Retinal pigment epithelial cell (primary cell): ENCODE data around the gene COPE.
A peak's percentile ranks its signal among the peaks of the same experiment; 100 is the strongest.

Experiments used
- DNase-seq: peaks from one replicate; pipeline ENCODE4 v3.0.0-alpha.2; 2010; ENCODE audit warnings: low read depth
- H3K4me3 ChIP-seq: 2 replicates; pipeline ENCODE4 v1.5.1; 2011; ENCODE audit warnings: mild to moderate bottlenecking, low read length, control low read depth, moderate library complexity
- TF ChIP-seq, protein P1 (sequence below): conservative IDR thresholded peaks from 2 replicates; pipeline ENCODE4 v1.5.1; 2011; ENCODE audit warnings: low read depth, low read length, control low read depth, inconsistent platforms

Gene COPE

GRCh38 chr19:18896421-18896841 lies 22.8 kb downstream of the COPE start:
- H3K4me3 ChIP-seq: peak overlapping the region; percentile 33
- DNase-seq: peak; percentile 28

DNA sequence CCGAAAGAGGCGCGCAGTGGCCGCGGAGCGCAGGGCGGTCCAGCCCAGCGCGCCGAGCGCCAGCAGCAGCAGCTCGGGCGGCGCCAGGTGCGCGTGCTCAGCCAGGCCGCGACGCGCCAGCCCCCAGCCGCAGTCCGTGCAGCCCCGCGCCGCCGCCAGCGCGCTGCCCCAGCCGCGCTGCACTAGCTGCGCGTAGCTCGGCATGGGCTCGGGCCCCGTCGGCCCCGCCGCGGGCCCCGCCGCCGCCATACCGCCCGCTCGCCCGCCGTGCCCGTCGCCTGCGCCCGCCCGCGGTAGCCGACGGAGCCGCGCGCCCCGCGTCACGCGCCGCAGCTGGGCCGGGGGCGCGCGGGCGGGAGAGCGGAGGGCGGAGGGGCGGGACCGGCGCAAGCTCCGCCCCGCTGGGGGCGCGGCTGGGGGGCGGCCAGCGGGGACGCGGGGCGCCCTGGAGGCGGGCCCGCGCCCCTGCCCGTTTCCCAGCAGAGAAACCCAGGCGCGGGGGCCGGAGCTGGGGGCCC lies 23.3 kb downstream of the COPE start, which contains the start of gene CERS1:
TSS of gene CERS1 (minus strand) at position 335 of the 518 bp plus-strand sequence. CDS start at position 249, 86 bp downstream.
- no peak for DNase-seq

More at GRCh38 chr19:18896421-18896841, 22.8 kb downstream of the COPE start:
- TF ChIP-seq, protein P1, sequence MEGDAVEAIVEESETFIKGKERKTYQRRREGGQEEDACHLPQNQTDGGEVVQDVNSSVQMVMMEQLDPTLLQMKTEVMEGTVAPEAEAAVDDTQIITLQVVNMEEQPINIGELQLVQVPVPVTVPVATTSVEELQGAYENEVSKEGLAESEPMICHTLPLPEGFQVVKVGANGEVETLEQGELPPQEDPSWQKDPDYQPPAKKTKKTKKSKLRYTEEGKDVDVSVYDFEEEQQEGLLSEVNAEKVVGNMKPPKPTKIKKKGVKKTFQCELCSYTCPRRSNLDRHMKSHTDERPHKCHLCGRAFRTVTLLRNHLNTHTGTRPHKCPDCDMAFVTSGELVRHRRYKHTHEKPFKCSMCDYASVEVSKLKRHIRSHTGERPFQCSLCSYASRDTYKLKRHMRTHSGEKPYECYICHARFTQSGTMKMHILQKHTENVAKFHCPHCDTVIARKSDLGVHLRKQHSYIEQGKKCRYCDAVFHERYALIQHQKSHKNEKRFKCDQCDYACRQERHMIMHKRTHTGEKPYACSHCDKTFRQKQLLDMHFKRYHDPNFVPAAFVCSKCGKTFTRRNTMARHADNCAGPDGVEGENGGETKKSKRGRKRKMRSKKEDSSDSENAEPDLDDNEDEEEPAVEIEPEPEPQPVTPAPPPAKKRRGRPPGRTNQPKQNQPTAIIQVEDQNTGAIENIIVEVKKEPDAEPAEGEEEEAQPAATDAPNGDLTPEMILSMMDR: peak; percentile 17

GRCh38 chr19:18895038-18895823 lies 24.0 kb downstream of the COPE start:
- H3K4me3 ChIP-seq: peak overlapping the region; percentile 60
- no peak for DNase-seq
- TF ChIP-seq, protein P1: peak; percentile 54

More for the DNA sequence above, 23.3 kb downstream of the COPE start, which contains the start of gene CERS1:
- TF ChIP-seq, protein P1: no peak
- peak within 1 kb of the TSS; percentile 60 for H3K4me3 ChIP-seq

DNA sequence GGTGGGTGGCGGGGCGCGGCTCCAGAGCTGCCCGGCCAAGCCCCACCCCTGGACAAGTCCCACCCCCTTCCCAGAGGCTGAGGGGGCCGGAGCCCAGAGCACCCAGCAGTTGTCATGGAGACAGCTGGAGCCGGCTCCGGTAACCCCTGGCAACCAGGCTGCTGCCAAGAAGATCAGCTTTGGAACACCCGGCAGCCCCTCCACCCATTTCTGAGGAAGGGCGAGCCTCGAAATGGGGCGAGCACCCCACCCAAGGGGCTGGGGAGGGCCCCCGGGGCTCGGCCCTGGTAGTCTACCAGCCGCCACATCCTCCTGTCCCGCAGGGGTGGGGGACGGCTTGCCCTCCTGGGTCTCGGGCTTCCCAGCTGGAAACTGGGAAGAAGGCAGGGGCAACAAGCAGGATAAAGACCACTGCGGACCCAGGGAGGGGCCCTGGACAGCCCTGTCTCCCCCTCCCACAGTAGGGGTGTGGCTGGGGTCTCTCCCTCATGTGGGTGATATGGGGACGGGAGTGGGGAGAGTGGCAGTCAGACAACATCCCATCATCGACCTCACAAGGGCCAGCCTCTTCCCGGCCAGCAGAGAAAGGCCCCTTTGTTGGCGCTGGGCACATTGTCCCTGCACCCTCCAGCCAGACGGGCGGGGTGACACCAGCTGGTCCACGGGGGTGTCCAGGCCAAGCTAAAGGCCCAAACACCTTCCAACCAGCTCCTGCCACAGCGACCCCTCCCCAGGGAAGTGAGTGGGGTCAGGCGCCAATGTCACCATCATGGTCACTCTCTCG lies 24.7 kb downstream of the COPE start:
- TF ChIP-seq, protein P1: no peak
- H3K4me3 ChIP-seq: peak overlapping the region; percentile 60
- peak; percentile 36 for DNase-seq

GRCh38 chr19:18893587-18894253 lies 25.5 kb downstream of the COPE start:
- TF ChIP-seq, protein P1: no peak
- DNase-seq: no peak
- no peak overlapping the region for H3K4me3 ChIP-seq

DNA sequence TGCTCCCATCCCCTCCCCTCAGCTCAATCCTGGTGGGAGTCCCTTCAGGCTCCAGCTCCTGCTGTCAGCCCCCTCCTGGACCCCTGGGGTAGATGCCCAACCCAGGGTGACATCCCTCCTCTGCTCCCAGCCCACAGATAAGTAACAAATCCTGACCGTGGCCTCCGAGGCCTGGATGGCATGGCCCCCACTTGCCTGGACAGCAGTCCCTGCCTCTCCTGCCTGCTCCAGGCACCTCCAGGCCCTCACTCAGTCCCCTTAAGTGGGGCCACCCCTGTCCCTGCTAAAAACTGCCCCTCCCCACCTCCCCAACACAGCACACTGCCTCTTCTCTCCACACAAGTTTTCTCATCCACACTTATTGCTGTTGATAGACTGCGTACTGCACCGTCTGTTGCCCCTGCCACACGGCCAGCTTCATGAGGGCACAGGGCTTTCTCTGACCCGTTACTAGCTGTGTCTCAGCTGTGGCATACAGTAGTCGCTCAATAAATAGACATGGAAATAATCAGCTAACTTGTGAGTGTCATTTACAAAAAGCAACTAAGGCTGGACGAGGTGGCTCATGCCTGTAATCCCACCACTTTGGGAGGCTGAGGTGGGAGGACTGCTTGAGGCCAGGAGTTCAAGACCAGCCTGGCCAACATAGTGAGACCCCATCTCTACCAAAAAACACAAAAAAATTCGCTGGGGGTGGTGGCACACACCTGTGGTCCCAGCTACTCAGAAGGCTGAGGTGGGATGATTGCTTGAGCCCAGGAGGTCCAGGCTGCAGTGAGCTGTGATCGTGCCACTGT lies 29.0 kb downstream of the COPE start:
- DNase-seq: no peak
- TF ChIP-seq, protein P1: no peak
- H3K4me3 ChIP-seq: no peak overlapping the region
